NCI-H1417 treated with DMSO at 0.1 percent for 48 hours (cell line): ENCODE data around the gene UNC5B.
"Not testable (repeated sequence)": the region's sequence is repeated elsewhere in the genome, so short reads cannot be mapped to it uniquely, and the experiment has no call there.

Experiments used
- DNase-seq: peaks from one replicate; lab custom pipeline; 2025; lab: John Stamatoyannopoulos, UW

UNC5B gene

DNA sequence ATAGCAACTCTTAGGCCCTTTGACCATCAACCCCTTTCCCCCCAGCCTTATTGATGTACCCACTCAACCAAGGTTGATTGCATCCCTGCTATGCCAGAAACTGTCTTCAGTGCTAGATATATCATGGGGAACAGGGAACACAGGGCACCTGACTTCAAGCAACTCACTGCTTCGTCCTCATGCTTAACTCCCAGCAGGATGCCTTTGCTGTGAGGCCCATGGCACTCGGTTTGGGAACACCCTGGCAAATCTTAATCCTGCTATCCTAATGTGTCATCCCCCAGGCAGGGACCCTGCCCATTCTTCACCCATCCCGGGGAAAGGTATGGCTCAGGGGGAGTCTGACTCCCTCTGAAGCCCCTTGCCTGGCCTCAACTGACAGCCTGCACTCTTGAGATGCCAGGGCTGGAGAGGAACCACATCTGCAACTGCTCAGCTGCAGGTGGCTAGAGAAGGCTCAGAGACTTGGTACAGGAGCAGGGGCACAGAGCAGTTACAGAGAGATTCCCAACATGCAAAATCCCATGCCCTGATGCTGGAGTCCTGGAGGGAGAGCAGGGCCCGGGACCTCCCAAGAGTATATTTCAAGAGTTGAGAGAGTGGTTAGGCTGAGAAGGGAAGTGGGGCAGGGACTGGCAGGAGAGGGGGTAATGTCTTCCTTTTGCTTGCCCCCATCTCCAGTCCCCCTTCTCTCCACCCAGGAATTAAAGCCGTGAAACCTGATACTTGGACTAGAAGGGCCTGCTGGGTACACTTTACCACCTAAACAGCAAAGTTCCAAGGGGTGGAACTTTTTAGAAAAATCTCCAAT lies 2.4 kb upstream of the UNC5B start:
- no peak for DNase-seq

DNA sequence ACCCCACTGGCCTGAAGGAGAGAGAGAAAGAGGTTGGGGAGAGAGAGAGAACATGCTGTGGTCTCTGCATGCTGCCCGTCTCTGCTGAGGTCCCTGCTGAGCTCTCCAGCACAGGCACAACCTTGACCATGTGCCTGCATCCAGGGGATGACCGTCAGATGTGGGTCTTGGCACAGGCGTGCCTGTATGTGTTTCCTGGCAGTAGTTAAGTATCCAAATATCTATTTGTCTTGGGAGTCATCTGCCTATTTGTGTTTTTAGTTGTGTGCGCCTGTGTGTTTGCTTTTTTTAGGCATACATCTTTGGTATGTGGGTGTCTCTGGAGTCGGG lies 1.9 kb upstream of the UNC5B start:
- DNase-seq = no peak

DNA sequence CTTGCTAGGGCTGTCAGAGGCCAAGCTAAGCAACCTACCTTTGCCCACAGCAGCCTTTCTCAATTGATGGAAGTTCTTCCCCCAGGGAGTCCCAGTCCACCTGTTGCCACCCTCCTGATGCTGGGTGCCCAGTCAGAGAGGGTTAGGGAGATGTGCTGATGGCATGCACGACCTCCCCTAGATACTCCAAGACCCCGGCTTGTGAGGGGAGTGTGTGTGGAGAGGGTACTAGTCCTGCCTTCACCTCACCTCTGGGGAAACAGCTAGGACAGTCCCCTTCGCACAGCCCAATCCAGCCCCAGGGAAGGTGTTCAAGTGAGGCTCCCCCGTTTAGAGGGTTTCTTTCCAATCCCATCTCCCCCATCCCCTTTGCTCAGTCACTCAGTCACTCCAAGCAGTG lies 1.3 kb upstream of the UNC5B start:
- DNase-seq = no peak

DNA sequence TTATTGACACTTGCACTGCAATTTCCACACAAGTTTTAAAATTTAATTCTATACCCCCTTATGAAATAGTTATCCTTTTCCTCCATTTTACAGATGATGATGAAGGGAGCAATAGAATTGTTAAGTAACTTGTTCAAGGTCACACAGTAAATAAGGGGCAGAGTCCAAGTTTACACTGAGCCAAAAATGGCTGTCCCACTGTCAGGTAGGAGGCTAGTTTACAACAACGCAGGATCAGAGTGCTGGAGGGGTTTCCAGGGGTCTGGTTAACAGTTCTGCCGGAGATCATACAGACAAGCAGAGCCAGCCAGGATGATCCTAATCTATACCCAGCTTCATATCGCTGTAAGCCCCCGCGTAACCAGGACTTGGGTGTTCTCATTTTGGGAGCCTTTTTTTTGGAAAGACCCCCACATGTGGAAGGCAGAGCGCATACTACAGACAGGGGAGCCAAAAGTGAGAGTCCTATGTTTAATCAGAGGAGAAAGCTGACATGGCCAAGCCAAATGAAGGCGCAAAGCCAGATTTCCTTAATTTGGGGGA lies 524 bp upstream of the UNC5B start:
- DNase-seq = no peak

- peak; percentile 25 for DNase-seq
Measured at GRCh38 chr10:71213127-71213621, 804 bp downstream of the UNC5B start.

DNA sequence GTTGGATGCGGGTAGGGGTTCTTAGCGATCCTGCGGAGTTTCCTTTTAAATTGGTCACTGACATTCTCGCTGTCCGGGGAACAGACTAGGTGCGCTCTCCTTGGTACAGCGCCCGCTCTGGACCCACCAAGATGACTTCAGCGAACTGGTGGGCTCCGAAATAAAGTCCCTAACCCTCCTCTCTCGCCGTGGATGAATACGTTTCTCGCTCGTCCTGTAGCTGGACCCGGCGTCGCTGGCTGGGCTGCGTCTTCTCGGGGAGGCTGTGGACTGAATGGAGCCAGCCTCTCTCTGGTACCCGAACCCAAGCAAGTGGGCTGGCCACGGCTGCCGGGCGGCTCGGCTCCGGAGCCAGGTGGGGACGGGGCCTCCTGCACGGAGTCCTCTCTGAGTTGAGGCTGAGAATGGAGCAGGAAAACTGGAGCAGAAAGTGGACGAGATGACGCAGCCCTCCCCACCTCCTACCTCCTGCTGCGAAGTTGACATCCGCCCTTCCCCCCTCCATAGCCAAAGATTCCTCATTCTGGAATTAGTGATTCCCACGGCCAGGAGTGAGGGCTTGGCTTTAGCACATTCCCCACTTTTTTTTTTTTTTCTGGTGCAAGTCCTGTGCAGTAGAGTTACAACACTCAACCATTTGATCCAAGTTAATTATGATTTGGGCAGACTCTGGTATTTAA lies 1.5 kb downstream of the UNC5B start:
- DNase-seq = no peak

- no peak for DNase-seq
Measured at GRCh38 chr10:71214641-71215559, 2.5 kb downstream of the UNC5B start.

- DNase-seq = no peak
Measured at GRCh38 chr10:71216363-71216695, 4.0 kb downstream of the UNC5B start.

- no peak for DNase-seq
Measured at GRCh38 chr10:71216751-71217265, 4.4 kb downstream of the UNC5B start.

GRCh38 chr10:71217266-71218045 lies 5.1 kb downstream of the UNC5B start:
- no peak for DNase-seq

DNA sequence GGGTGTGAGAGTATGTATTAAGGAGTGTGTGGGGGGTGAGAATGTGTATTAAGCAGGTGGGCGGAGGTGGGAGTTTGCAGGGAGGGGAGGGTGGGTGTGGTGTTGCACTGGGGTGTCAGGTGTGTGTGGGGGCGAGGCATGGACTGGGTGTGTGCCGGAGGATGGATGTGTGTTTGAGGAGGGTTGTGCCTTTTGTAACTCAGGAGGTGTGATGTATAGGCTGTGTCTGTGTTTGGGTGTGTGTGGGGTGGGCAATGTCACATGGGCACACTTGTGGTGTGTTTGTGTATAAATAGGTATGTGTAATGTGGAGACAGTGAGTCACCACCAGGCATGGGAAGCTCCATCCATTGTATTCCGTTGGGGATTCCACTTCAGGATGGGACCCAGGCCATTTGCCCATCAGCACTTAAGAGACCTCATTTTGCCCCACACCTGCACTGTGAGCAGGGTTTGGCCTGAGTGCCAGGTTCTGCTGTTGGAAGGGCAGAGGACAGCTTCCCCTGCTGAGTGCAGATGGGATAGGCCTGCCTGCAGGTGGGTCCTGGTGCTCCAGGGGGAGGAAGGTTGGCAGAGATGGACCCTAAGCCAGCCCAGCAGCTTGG lies 5.8 kb downstream of the UNC5B start:
- DNase-seq = no peak

DNA sequence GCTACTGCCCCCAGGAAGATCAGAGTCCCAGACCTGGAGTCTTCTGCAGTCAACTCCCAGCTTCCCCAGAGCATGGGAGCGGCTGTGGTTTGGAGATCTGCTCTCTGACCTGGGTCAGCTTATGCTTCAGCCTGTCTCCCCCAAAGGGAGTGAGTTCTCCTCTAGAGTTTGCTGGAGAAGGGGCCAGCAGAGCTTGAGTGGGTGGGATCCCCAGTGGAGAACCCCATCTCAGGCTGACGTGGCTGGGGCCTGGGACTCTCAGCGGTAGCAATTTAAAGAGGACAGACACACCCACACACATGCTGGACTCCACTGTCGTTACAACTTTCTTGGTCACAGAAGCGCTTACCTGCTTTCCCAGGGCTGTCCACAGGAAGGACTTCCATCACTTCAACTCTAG lies 6.3 kb downstream of the UNC5B start:
- no peak for DNase-seq

DNA sequence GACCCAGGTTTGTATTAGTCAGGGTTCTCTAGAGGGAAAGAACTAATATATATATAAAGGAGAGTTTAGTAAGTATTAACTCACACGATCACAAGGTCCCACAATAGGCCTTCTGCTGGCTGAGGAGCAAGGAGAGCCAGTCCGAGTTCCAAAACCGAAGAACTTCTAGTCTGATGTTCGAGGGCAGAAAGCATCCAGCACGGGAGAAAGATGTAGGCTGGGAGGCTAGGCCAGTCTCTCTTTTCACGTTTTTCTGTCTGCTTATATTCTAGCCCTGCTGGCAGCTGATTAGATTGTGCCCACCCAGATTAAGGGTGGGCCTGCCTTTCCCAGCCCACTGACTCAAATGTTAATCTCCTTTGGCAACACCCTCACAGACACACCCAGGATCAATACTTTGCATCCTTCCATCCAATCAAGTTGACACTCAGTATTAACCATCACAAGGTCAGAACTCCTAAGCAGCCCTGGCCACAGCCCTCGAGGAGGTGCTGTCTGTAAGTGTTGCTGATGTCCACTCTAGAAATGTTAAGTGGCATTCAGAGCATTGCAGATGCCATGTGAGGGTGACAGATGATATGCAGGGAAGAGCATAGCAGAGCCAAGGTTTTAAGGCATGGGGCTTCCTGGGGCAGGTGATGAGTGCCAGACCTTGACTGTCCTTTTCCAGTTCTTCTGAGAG lies 7.0 kb downstream of the UNC5B start:
- not testable (repeated sequence) for DNase-seq

DNA sequence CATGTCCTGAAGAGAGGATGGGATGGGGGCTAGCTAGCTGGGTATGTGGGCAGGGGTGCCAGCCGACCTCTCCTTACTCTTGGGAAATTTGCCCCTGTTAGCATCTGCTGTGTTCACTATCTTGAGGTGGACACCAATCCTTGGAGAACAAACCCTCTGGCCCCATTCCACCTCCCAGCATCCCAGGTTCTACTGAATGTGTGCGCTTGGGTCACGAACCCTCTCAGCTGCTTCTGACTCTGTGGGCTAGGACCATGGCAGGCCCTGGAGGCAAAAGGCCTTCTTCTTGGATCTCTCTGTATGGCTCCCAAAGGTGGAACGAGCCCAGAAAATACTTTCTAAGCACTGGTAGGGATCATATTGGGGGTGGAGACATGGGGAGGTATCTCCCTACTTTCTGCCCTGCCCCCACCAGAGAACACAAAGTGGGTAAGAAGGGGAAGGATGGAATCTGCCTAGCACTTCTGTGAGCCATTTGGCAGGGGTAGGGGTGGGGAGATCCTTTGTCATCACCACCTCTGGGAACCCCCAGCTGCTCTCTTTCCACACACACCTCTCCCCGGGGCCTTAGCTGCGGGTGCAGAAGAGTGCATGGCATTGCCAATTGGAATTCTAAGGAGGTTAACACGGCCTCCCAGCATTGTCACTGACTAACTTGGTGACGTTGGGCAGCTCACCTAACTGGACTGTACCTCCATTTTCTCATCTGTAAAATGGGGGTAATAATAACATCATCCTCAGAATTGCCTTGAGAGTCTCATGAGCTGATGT lies 7.7 kb downstream of the UNC5B start:
- DNase-seq = no peak

DNA sequence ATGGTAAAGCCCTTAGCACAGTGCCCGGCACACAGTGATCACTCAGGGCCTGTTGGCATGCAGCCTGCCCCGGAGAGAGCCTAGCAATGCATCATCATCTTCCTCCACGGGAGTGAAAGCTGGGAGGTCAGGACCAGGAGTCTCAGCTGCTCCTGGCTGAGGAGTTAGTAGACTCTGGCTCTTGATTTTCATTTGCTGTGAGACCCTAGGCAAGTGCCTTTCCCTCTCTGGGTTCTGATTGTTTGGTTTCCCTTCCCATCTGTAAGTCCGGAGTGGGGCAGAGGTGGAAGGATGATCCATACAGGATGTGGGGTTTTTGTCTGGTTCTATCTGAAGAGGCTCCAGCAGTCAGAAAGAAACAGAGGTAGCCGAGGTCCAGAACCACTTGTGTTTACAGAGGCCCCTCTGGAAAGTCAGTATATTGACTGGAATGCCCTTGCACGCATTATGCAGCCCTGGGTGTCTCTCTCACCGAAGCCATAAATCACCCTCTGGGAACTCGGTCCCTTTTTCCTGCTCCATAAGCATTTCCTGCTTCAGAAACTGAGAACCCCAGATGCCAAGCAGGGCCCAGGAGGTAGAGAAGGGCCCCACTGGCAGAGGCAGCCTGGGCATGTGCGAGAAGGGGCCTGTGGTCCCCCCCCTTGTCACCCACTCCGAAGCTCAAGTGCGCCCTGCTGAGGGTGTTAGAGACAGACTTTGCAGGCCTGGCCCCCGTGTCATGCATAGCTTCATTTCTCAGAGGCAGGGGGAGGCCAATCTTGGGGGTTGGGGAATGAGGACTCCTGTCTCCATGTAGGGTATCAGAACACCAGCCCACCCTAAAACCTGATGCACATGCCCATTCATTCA lies 8.5 kb downstream of the UNC5B start:
- DNase-seq = no peak

DNA sequence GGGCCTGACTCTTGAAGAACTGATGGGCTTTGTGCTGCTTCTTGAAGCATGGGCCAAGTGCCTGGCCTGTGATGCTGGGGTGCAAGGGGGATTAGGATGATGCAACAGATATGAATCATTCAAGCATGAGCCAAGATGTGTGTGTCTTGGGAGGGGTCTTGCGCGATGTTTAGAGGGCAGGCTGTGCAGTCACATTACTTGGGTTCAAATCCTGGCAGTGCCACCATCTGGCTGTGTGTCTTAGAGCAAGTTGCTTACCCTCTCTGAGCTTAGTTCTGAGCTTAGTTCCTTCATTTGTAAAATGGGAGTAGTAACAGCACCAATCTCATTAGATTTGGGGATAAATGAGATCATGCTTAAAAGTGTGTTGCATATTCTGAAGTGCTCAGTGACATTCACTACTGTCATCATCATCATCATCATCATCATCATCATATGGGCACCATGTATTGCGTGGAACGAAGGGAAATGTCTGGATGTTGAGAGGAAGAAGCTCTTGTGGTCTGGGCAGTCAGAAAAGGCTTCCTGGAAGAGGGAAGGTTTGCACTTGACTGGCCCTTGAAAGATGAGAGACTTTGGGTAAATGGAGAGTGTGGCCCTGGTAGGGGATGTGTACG lies 9.3 kb downstream of the UNC5B start:
- no peak for DNase-seq

- DNase-seq = no peak
Measured at GRCh38 chr10:71222601-71223346, 10.4 kb downstream of the UNC5B start.
